HUES48 (cell line): ENCODE data around the gene SAMD11.
"Not testable (repeated sequence)": the region's sequence is repeated elsewhere in the genome, so short reads cannot be mapped to it uniquely, and the experiment has no call there.

Experiments used
- H3K27ac ChIP-seq: one replicate; pipeline ENCODE4 v1.7.0; 2013; ENCODE audit warnings: low read depth, low read length, inconsistent platforms
- H3K27me3 ChIP-seq: 2 replicates; pipeline ENCODE4 v1.6.1; 2013; ENCODE audit warnings: mild to moderate bottlenecking, low read length; ENCODE audit not compliant: control insufficient read depth, insufficient read depth
- H3K36me3 ChIP-seq: 2 replicates; pipeline ENCODE4 v1.6.1; 2013; ENCODE audit warnings: low read length; ENCODE audit not compliant: control insufficient read depth, insufficient read depth
- H3K4me1 ChIP-seq: 2 replicates; pipeline ENCODE4 v1.6.1; 2013; ENCODE audit warnings: mild to moderate bottlenecking, low read length; ENCODE audit not compliant: control insufficient read depth, insufficient read depth
- H3K4me3 ChIP-seq: 2 replicates; pipeline ENCODE4 v1.5.1; 2013; ENCODE audit warnings: mild to moderate bottlenecking, low read depth, low read length
- H3K9ac ChIP-seq: 2 replicates; pipeline ENCODE4 v1.6.1; 2013; ENCODE audit warnings: mild to moderate bottlenecking, low read depth, low read length, moderate library complexity
- H3K9me3 ChIP-seq: 2 replicates; pipeline ENCODE4 v1.6.1; 2013; ENCODE audit warnings: low read length; ENCODE audit not compliant: control insufficient read depth, insufficient read depth

Gene SAMD11

DNA sequence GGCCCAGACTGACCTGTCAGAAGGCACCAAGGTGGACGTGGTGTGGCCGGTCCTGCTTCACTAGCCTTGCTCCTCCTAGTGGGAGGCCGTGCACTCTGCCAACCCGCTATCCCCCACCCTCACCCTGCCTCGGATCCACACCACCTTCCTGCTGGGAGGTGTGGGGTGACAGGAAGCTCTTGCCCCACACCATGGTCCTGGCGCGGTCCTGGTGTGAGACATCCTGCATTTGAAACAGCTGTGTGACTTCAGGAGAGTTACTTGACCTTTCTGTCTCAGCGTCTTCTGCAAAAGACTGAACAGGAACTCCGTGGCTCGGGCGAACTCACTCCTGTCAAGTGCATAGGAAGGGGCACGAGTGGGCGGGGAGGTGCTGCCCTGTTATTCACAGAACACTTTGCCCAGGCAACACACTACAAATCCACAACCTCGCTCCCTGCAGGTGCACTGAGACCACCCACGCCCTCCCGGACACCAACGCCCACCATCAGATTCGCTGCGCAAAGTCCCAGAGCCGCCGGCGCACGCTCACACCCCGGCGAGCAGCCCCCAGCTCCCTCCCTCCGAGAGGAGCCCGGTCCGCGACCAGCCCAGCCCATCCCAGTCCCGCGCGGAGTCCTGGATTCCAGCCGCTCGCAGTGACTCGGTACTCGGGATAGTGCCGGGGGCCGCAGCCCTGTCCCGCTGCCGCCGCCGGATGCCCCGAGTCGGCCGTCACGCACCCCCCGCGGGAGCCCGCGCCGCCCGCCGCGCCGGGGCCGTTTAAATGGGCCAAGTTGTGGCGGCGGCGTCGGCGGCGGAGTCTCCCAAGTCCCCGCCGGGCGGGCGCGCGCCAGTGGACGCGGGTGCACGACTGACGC lies at the start of gene SAMD11:
SAMD11 (plus strand) TSS at position 793 of the 860 bp plus-strand sequence. CDS start 509 bp downstream, outside the sequence.
- no peaks in the 10 kb centered on the region for H3K36me3 ChIP-seq
- peaks cover 14% of the 10 kb centered on the region for H3K4me1 ChIP-seq
- H3K9me3 ChIP-seq = no peaks in the 10 kb centered on the region
- H3K27ac ChIP-seq = no peak within 1 kb of the TSS
- H3K27me3 ChIP-seq = peaks cover 99% of the 10 kb centered on the region
- H3K4me3 ChIP-seq = peak within 1 kb of the TSS; percentile 51
- no peak within 1 kb of the TSS for H3K9ac ChIP-seq

GRCh38 chr1:876428-877208 lies 47.1 kb upstream of the SAMD11 start:
- H3K9ac ChIP-seq, H3K4me1 ChIP-seq, H3K27me3 ChIP-seq, H3K4me3 ChIP-seq, H3K36me3 ChIP-seq, H3K9me3 ChIP-seq, H3K27ac ChIP-seq: not testable (repeated sequence)

GRCh38 chr1:877209-877986 lies 46.3 kb upstream of the SAMD11 start:
- H3K27me3 ChIP-seq, H3K4me1 ChIP-seq, H3K27ac ChIP-seq, H3K36me3 ChIP-seq, H3K9me3 ChIP-seq, H3K9ac ChIP-seq, H3K4me3 ChIP-seq: not testable (repeated sequence)

GRCh38 chr1:880511-880910 lies 43.2 kb upstream of the SAMD11 start:
- not testable (repeated sequence) for H3K4me1 ChIP-seq, H3K27me3 ChIP-seq, H3K36me3 ChIP-seq, H3K9me3 ChIP-seq, H3K4me3 ChIP-seq, H3K27ac ChIP-seq, H3K9ac ChIP-seq

DNA sequence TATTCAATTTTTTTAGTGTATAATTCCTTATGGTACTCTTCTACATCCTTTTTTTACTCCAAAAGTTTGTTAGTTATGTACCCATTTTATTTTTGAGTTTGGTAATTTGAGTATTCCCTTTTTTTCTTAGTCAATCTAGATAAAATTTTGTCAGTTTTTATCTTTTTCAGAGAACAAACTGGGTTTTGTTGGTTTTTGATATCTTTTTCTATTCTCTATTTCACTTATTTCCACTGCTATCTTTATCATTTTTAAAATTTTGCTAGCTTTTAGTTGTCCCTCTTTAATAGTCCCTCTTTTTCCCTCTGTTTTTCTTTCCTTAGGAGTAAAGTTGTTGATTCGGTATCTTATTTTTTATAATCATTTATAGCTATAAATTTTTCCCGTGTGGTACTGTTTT lies 42.8 kb upstream of the SAMD11 start:
- H3K27me3 ChIP-seq, H3K4me1 ChIP-seq, H3K9me3 ChIP-seq, H3K27ac ChIP-seq, H3K9ac ChIP-seq, H3K36me3 ChIP-seq, H3K4me3 ChIP-seq: not testable (repeated sequence)

DNA sequence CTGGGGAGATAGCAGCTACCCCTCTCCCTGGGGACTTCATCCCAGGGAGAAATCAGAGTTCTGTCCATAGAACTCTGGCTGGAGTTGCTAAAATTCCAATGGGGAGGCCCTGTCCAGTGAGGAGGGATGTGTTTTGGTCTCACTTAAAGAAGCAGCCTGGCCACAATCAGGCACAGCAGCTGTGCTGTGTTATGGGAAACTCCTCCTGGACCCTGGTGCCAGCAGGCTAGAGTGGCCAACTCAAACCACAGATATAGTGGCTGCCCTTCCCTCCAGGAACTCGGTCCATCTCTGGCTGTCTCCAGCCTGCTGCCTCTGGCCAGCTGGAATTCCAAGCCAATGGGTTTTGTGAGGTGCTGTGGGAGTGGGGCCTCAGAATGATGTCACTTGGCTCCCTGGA lies 37.4 kb upstream of the SAMD11 start:
- H3K27ac ChIP-seq = no peak overlapping the region
- no peak overlapping the region for H3K4me3 ChIP-seq
- H3K9me3 ChIP-seq = no peaks in the 10 kb centered on the region
- H3K4me1 ChIP-seq = no peaks in the 10 kb centered on the region
- no peak overlapping the region for H3K9ac ChIP-seq
- H3K27me3 ChIP-seq = peaks cover 22% of the 10 kb centered on the region
- H3K36me3 ChIP-seq = no peaks in the 10 kb centered on the region

GRCh38 chr1:886760-887159 lies 37.0 kb upstream of the SAMD11 start:
- Histone ChIP-seq H3K36me3 (no peaks in the 10 kb centered on the region), H3K4me3 (no peak overlapping the region), H3K9me3 (no peaks in the 10 kb centered on the region), H3K4me1 (no peaks in the 10 kb centered on the region), H3K9ac (no peak overlapping the region), H3K27me3 (peaks cover 22% of the 10 kb centered on the region), H3K27ac (no peak overlapping the region)

- Histone ChIP-seq H3K36me3 (no peaks in the 10 kb centered on the region), H3K9ac (no peak overlapping the region), H3K27ac (no peak overlapping the region), H3K9me3 (no peaks in the 10 kb centered on the region), H3K4me1 (no peaks in the 10 kb centered on the region), H3K27me3 (peaks cover 22% of the 10 kb centered on the region), H3K4me3 (no peak overlapping the region)
These were observed 35.4 kb upstream of the SAMD11 start for GRCh38 chr1:888297-888696.

DNA sequence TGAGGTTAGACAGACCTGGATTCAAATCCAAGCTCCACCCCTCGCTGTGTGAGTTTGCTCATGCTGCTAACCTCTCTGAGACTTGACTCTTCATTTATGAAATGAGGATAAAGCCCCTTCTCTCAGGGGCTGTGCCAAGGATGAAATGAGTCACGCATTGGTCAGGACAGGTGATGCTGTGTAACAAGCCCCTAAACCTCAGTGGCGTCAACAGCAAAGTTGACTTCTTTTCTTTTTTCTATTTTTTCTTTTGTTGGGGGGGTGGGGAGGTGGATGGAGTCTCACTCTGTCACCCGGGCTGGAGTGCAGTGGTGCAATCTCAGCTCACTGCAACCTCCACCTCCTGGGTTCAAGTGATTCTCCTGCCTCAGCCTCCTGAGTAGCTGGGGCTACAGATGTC lies 33.9 kb upstream of the SAMD11 start:
- not testable (repeated sequence) for H3K9me3 ChIP-seq, H3K9ac ChIP-seq, H3K4me1 ChIP-seq, H3K4me3 ChIP-seq, H3K27ac ChIP-seq, H3K36me3 ChIP-seq
- H3K27me3 ChIP-seq = peaks cover 22% of the 10 kb centered on the region

DNA sequence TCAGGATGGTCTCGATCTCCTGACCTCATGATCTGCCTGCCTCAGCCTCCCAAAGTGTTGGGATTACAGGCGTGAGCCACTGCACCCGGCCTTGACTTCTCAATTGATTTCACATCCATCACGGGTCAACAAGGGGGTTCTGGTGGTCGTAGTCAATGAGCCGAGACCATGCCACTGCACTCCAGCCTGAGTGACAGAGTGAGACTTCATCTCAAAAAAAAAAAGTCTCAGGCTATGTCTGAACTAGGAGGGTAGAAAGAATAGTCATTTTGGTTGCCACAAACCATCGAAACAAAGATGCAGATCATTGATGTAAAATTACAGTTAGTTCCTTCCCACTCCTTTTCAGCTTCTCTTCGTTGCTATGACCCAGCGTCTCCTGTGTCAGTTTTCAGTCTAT lies 33.5 kb upstream of the SAMD11 start:
- H3K9ac ChIP-seq, H3K9me3 ChIP-seq, H3K27ac ChIP-seq, H3K36me3 ChIP-seq, H3K4me1 ChIP-seq, H3K4me3 ChIP-seq: not testable (repeated sequence)
- H3K27me3 ChIP-seq = peaks cover 22% of the 10 kb centered on the region

DNA sequence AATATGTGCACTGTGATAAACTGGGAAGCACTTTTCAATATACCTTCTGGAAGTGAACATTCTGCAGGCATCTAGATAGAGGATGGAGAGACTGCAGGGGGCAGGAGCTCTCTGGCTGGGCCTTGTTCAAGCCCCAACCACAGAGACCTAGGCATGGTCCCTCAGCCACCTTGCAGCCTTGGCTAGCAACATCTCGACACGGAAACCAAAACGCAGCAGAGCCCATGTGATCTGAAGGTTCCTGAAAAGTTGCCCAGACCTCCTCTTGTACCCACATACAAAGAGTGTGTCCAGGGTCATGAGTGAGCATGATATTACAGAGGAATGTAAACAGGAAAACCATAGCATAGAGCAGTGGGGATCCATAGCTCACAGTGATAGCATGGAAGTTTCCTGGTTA lies 33.1 kb upstream of the SAMD11 start:
- H3K27ac ChIP-seq = no peak overlapping the region

More for the DNA sequence above, 33.1 kb upstream of the SAMD11 start:
- Histone ChIP-seq H3K4me3 (no peak overlapping the region), H3K36me3 (no peaks in the 10 kb centered on the region), H3K9me3 (no peaks in the 10 kb centered on the region), H3K4me1 (no peaks in the 10 kb centered on the region), H3K27me3 (peaks cover 22% of the 10 kb centered on the region), H3K9ac (no peak overlapping the region)
